Ecto neural progenitor cell (in vitro differentiated cells): Measurements from ENCODE around the gene TTC28.
"Not testable (repeated sequence)": the region's sequence is repeated elsewhere in the genome, so short reads cannot be mapped to it uniquely, and the experiment has no call there.

Experiments
- DNase-seq: peaks from one replicate; pipeline ENCODE4 v3.0.0-alpha.2; 2018; ENCODE audit warnings: low spot score

Gene TTC28

GRCh38 chr22:28484662-28485061 lies 195.0 kb downstream of the TTC28 start:
- DNase-seq = no peak

DNA sequence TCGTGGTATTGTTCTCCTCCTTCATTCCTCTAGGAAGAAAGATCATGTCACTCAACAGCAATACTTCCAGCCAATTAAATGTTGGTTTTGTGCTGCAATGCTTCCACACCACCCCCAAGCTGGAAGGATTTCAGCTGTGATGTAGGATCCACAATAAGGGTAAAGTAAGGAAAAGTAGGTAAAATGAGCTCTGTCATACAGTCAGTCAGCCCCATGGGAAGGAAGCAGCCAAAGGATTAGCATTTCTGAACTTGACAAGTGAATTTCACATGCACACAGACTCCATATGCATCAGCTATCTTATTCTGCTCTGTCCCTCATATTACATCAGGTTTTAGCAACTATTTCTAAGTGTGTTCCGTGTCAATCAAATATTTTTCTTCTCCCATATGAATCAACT lies 197.9 kb downstream of the TTC28 start:
- DNase-seq = no peak

DNA sequence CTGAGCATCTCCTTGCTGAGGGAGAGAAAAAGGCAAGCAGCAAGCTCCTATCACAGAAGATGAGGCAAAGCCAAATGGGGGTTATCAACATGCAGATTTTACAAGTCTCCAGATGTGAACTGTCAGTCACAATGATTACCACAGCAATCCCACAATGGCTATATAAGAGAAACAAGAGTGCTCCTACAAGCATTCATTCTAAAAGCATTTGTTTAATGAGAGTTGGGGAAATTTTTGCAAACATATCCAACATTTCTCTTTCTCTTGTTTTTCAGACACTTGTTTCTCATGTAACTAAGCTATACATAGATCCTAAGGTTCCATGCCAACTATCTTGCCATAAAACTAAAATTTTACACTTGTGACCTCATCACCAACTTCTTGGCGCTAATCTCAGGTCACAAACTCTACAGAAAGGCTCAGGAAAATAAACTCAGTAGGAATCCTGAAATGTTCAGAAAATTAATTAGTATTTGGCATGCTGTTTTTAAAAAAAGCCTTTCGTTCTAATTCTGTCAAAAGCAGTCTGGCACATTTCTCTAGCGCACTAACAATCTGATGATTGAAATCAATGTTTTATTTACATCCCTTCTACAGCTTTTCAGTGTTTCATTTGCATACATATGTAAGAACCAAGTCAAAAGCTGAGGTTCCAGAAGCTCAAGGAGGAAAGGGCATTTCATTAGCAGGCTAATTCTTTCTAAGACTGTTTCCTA lies 199.5 kb downstream of the TTC28 start:
- DNase-seq = no peak

DNA sequence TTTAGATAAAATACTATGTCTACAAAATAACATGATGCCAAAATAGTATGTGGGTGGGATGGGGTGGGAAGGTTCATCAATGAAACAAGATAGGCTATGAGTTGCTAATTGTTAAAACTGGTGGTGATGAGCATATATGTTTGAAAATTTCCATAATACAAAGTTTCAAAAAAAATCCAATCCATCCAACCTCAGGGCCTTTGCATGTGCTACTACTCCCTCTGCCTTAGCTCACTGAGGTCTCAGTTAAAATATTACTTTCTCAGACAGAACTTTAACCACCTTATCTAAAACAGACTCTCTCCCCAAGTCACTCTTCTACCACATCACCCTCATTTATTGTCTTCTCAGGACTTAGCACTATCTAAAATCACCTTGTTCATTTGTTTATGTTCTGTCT lies 201.1 kb downstream of the TTC28 start:
- DNase-seq = no peak

DNA sequence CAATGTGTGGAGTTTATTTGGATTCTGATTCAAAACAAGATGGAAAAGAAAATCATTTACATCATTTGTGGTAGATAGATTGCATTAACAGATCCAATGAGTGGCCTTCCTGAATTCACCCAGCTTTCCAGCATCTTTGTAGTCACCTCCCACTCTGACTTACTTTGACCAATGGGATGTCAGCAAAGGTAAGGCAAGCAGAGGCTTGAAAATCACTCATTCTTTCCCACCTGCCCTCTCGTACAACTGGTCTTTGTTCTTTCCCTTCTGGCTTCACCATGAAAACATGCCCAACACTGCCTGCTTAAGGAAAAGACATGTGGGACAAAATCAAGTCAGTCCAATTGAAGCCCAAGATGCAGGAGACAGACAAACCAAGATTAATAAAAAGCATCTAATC lies 202.1 kb downstream of the TTC28 start:
- DNase-seq = no peak

GRCh38 chr22:28474330-28474729 lies 205.3 kb downstream of the TTC28 start:
- DNase-seq = no peak

DNA sequence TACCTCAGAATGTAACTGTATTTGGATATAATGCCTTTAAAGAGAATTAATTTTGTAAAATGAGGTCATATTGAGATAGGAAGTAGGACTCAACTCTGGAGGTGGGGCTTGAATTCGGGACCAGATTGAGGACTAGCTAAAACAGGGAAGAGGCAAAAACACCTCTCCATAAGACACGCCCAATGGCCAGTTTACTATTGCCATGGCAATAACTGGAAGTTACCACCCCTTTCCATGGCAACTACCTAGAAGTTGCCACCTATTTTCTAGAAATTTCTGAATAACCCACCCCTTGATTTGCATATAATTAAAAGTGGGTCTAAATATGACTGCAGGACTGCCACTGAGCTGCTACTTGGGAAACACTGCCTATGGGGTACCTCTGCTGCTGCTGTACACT lies 206.4 kb downstream of the TTC28 start:
- DNase-seq = no peak

GRCh38 chr22:28467055-28467454 lies 212.6 kb downstream of the TTC28 start:
- DNase-seq = not testable (repeated sequence)

GRCh38 chr22:28466399-28466798 lies 213.2 kb downstream of the TTC28 start:
- DNase-seq = no peak

DNA sequence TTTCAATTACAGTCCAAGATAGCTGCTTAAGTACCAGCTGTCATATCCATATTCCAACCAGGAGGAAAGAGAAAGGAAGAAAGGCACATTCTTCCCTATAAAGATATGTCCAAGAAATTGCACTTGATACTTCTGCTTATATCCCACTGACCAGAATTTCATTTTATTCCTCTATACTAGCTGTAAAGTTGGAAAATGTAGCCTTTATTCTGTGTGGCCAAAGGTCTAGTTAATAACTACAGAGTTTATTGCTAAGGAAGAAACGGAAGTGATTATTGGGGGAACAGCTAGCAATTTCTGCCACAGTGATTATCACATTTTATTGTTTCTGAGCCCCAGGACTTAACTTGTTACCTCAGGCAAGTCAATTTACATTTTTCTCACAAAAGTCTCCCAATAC lies 213.8 kb downstream of the TTC28 start:
- no peak for DNase-seq

DNA sequence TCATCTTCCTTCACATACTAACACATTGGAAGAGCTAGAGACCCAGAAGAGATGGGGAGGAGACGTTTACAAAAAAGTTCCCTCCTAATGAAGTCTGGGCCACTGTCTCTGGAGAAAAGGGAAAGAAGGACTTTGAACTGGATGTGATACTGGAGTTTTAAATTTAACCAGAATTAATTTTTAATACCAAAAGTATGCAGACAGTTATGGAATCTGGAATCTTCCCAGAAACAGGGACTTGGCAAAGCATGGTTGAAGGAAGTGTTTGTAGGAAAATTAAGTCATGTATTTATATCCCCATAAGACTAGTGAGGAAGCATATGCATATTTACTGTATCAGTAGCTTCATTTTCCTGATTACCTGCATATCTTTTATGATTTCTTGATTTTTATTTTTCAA lies 215.5 kb downstream of the TTC28 start:
- no peak for DNase-seq

- not testable (repeated sequence) for DNase-seq
These were observed 216.2 kb downstream of the TTC28 start for GRCh38 chr22:28463408-28463807.

GRCh38 chr22:28462901-28463300 lies 216.7 kb downstream of the TTC28 start:
- no peak for DNase-seq

- DNase-seq = no peak
These were observed 217.6 kb downstream of the TTC28 start for GRCh38 chr22:28462041-28462440.

DNA sequence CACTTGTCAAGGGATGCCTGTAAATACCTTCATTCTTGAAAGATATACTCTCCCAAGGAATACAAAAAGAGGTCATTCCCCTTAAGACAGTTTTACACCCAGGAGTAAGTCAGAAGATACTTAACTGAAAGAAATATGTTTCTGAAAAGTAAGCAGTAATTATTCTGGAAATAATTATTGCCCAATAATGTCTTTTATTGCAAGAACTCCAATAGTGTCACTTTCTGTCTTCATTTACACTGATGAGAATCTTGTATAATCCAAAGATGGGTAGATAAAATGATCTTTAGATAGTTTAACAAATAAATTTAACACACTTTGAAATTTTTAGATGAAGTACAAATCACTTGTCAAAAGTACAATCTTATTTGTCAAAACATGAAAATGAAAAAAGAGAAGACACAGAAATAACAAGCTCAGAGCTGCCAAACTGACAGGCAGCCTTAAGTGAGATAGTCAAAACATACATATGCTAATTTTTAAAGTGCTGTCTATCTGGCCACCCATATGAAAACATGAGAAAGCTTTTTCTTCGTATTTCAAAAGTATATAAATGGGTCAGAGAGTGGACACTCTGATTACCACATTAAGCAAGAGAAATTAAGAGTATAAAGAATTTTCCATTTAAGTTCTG lies 225.1 kb downstream of the TTC28 start:
- no peak for DNase-seq

GRCh38 chr22:28450109-28450508 lies 229.5 kb downstream of the TTC28 start:
- DNase-seq = no peak

GRCh38 chr22:28449041-28449440 lies 230.6 kb downstream of the TTC28 start:
- no peak for DNase-seq

GRCh38 chr22:28448625-28449024 lies 231.0 kb downstream of the TTC28 start:
- no peak for DNase-seq

- DNase-seq = no peak
These were observed 235.0 kb downstream of the TTC28 start for GRCh38 chr22:28444659-28445058.

DNA sequence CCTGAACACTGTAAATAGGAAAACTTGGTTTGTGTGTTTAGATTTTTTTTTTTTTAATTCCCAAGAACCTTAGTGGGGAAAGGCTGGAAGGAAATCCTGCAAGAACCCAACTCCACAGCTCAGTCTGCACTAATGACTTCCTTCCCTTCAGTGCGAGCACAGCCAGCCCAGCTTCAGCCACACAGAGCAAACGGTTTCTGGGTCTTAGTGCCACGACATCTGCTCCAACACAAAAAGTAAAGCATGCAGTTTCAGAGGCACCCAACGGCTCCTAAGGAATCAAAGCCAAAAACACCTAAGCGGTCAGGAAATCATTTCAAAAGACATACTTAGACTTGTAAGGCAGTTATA lies 236.1 kb downstream of the TTC28 start:
- peak; percentile 67 for DNase-seq

DNA sequence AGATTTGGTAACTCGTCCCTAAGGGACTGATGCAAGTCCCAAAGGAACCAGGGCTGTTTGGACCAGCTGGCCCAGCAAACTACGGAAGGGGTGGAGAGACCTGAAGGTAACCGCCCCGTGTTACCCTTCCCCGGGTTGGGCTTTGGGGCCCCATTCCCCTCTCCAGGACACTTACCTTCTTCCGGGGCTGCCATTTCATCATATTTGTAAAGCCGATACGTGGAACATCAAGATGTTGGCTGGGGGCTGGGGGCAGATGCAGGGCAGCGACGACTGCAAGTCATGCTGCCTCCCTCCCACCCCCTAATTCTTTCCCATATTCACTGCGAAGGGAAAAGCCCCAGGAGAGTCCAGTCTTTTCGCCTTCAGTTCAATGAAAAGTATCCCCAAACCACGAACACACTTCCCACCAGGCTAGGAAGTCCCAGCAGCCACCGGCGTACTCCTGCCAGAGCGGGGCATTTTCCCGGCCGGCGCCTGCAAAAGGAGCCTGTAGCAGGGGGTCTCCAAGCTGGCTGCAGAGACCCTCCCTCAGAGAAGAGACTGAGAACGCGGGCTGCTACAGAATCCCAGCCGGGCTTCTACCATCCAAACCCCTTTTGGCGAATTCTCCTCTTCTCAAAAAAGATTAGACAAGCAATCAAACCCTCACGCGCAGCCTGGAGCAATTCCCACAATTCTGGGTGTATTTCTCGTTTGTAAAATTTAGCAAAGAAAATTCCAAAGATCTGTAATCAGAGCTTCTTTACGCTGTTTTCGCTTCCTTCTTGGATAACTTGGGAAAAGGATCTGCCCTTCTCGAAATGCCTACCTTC lies 236.7 kb downstream of the TTC28 start:
- DNase-seq = peak; percentile 60

- peak; percentile 87 for DNase-seq
These were observed 237.4 kb downstream of the TTC28 start for GRCh38 chr22:28442264-28442710.

DNA sequence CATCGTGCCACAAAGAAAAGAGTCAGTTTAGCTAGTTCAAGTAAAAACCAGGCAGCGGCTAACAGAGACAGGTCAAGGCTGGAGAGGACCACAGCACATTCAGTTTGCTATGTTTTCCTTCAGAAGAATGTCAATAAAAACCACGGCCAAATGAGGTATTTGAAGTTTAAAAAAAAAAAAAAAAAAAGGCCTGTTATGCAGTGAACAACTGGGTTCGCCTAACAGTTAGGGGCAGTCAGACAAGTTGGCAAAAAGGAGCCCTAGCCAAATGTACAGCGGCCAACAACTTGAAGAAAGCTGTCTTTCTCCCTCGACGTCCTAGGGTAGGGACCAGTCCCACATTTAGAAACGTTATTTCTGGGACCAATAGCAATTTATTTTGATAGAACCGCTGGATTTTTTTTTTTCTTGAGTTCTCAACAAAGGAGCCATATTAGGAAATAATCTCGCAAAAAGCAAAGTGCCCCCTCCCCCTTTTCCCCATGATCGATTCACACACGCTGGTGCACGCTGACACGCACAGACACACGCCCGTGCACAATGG lies 237.8 kb downstream of the TTC28 start:
- DNase-seq = no peak
